Measurements from ENCODE around the gene GATAD2A.

GATAD2A gene

DNA sequence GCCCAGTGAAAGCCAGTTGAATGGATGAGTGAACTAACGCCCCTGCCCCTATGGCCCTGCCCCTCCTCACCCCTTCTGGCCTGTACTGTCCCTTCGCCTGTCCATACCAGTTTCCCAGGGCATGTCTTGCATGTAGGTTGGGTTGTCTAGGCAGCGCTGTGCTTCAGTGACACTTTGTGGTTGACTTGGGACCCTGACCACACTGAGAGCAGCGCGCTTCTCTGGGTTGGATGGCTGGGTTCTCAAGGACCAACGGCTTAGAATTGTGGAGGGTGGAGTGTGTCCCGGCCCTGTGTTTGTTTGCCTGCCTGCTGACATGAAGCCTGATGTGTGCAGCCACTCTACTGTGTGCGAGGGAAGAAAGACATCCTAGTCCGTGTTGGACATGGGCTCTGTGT, 15.8 kb downstream of the GATAD2A start:
- no peak for DNase-seq (ENCODE audit: low read depth, low spot score)

DNA sequence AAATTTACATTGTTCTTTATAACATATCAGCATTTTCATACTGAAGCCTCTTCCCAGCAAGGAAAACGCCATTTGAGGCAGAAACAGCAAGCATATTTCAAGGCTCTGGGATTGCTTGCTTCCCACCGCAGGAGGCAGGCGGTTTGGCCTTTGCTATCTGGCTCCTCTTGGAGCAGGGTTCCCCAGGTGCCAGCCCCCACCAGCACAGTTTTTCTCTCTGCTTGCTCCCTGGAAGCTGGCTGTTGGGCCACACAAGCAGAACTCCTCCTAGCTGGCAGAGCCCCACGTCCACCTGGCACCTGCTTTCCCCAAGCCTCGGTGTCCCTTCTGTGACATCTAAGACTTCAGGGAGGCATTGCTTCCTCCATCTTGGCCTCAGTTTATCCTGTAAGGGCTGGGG, 16.7 kb downstream of the GATAD2A start:
- DNase-seq (ENCODE audit: low read depth, low spot score) = no peak

DNA sequence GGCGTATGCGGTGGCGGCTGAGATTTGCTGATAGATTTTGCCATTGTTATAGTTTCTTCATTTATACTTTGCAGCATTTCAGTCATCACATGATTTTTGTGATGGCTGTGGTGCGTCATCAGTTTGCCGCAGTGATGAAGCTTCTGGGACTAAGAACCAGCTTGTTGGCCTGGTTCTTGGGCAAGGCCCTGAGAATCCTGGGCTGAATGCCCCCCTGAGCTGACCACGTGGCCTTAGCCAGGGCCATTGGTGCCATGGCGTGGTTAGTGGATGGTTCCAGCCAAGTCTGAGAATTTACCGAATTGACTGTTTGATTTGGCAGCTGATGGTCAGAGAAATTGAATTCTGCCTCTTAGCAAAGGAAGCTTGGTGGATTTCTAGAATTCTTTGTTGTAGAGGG, 17.8 kb downstream of the GATAD2A start:
- no peak for DNase-seq (ENCODE audit: low read depth, low spot score)

DNA sequence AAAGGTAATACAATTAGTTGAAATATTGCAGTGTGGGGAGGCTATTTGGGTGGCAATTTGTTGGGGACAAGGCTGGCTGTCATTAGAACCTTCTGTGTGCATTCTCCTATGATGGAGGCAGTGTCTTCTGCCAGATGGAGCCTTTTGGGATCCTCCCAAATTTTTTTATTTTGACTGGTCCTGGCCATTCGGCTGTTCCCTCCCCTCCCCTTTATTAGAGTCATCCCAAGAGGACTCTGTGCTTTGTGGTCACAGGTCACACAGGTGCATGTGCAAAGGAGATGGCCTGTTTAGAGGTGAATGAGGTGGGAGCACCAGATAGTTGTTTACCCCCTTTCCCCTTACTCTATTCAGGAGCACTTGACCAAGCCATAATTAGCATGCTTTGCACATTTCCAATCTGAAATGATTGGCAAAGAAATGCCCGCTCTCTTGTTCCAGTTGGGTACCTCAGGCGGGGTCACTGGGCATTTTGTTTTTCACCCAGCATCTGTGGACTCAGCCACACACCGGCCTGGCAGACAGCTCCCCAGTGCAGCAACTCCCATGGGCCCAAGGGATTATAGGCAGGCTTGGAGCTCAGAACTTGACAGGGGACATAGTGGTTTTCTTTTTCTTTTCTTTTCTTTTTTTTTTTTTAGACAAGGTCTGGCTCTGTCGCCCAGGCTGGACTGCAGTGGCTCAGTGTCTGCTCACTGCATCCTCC, 19.8 kb downstream of the GATAD2A start:
- no peak for DNase-seq (ENCODE audit: low read depth, low spot score)

DNA sequence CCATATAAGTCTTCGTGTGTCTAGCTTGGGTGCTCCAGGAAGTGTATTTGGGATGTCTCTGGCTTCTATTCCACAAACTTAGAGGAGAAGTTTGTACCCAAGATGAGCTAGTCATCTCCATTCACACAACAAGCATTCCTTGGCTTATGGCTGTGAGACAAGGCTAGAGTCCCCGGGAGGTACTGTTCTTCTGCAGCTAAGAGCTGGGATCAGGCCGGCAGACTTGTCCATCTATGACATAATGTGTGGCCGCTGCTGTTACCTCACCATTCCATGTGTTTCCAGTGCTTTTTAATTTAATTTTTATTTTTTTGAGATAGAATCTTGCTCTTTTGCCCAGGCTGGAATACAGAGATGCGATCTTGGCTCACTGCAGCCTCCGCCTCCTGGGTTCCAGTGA, 20.7 kb downstream of the GATAD2A start:
- no peak for DNase-seq (ENCODE audit: low read depth, low spot score)

DNA sequence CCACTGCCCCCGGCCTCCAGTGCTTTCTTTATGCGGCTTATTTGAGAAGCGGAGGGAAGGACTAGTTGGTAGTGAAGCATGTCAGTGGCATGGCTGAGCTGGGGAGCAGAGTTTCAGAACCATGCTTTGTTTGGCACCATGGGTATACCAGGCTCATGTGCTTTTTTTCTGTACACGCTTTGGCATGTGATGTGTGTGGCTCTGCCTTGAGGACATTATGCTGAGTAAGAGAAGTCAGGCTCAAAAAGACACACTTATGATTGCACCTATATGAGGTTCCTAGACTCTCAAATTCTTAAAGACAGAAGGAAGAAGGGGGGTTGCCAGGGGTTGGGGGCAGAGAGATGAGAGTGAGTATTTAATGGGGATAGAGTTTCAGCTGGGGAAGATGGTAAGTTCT, 21.3 kb downstream of the GATAD2A start:
- no peak for DNase-seq (ENCODE audit: low read depth, low spot score)

DNA sequence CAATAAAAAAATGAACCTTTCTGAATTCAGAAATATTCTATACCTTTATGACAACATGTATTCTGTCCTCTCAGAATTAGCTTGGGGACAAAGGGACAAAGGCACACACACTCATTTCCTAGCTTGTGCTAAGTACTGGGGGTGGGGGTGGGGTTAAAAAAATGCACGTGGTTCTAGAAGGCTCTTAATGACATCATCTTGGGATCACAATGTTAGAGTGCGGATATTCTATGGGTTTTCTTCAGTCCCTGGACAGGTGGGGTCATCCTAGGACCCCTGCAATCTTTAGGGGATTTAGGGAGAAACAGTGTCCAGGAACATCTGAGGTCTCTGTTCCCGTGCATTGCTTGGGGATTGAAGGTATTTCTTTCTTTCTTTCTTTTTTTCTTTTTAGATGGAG, 21.8 kb downstream of the GATAD2A start:
- DNase-seq (ENCODE audit: low read depth, low spot score) = no peak

DNA sequence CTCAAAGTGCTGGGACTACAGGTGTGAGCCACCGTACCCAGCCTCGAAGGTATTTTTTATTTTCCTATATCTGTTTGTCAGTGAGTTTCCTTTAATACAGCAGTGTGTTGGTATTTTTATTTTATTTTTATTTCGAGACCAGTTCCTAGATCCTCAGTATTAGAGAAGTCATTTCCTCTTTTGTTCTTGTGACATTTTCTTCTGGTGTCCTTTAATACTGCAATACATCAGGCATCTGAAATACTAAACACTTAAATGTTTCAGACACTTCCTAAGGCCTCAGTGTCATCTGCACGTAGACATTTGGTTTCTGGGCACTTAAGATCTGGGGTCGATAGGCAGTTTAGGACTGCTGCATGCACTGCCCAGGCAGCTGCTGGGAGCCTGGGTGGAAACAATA, 22.5 kb downstream of the GATAD2A start:
- DNase-seq (ENCODE audit: low read depth, low spot score) = no peak

DNA sequence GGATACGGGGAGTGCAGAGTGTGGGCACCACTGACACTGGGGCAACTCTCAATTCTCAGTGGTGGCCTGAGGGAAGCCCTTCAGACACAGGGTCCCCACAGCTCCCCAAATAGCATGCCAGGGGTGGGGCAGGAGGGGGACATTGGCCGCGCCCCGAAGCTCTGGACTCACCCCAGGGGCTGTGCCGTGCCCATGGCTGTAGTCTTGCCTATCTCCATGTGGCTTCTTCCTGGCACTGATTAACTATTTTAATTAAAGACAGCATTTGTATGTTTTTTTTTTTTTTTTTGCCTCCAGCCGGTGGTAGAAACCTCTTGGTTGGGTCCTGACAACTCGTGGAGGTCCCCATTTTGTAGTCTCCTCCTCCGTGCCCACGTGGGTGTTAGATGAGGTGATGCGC, 23.3 kb downstream of the GATAD2A start:
- no peak for DNase-seq (ENCODE audit: low read depth, low spot score)

DNA sequence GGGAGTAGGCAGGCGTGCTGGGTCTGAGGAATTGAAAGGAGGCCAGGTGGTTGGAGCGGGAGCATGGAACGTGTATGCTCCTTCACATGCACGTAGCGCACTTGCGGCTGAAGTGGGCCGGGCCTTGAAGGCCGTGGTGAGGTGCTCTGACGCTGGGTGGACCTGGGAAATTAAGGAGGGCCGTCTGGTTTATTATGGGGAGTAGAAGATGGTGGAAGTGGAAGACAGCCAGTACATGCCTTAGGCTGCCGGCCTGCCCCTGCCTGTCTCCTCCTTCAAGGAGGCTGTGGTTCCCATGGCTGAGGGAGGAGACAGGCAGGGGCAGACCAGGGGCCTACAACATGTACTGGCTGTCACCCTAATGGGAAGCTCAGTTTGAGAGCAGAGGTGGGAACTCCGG, 23.9 kb downstream of the GATAD2A start:
- no peak for DNase-seq (ENCODE audit: low read depth, low spot score)

DNA sequence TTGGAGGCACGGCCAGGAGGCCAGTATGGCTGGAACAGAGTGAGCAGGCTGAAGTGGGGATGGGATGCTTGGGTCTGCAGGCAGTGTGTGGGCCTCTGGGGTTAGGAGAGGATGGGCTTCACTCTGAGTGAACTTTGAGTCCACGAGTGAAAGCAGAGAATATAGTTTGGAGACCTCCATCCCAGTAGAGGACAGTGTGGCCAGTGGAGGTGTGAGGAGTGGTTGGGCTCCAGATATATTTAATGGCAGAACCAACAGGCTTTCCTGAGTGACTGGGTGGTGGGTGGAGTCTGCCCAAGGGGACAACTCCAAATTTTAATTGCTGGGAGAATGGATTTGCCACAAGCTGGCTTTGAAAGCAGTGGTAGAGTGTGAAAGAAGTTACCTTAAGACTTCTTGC, 27.3 kb downstream of the GATAD2A start:
- DNase-seq (ENCODE audit: low read depth, low spot score) = no peak

DNA sequence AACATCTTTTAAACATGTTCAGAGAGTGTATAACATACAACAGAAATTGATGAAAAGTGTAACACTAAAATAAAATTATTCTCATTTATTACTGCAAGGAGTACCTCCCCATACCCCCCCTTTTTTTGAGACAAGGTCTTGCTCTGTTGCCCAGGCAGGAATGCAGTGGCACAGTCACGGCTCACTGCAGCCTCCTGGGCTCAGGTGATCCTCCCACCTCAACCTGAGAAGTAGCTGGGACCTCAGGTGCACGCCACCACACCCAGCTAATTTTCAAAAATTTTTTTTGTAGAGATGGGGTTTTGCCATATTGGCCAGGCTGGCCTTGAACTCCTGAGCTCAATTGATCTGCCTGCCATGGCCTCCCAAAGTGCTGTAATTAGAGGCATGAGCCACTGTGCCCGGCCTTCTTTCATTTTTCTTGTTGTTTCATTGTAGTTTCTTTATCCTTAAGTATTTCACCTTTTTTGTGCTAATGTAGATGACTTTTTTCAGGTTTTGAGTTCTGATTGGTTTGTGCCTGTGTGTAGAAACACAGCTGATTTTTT, 28.3 kb downstream of the GATAD2A start:
- DNase-seq (ENCODE audit: low read depth, low spot score) = no peak

DNA sequence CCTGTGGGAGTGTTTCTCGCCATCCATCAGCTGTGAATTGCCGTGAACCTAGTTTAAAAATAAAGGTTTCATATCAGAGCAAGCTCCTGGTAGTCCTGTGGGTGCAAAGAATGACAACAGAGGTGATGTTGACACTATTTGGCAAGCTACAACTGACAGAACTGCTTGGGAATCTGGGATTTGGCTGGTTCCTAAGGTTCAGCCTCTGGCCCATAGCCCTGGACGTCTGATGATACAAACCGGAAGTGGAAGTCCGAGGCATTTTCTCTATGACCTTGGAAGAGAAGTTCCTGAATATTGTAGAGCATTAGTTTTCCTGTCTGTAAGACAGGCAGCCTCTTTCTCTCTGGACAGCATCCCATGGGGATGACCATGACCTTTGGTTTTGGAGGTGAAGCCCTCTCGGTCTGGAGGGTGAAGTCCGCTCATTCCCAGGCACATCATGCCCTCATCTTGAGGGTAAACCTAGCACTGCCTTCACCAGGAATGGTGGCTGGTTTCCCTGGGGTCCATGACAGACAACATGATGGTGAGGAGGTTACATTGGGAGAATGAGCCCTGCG, 29.1 kb downstream of the GATAD2A start:
- DNase-seq (ENCODE audit: low read depth, low spot score) = no peak

DNA sequence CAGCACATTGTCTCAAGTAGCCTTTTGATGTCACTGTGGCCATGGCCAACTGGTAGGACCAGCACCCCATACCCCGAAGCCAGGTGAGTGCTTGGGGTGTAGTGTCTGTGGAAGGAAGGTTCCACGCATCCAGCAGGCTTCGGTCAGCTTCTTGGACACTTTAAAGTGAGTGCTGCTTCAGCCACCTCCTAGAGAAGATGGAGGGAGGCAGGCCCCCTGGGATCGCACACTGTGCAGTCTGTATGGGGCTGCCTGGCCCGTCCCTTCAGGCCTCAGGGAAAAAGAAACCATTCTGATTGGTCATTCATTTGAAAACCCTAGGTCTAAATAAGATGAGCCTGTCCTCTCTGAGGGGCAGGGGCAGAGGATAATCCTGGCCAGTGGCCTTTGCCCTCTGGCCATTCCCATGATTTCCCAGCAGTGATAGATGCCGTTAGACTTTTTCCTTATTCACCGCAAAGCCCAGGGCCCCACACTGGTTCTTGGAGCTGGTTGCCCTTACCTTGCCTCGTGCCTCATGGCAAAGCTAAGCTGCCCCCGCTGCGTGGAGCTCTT, 30.7 kb downstream of the GATAD2A start:
- DNase-seq (ENCODE audit: low read depth, low spot score) = no peak

DNA sequence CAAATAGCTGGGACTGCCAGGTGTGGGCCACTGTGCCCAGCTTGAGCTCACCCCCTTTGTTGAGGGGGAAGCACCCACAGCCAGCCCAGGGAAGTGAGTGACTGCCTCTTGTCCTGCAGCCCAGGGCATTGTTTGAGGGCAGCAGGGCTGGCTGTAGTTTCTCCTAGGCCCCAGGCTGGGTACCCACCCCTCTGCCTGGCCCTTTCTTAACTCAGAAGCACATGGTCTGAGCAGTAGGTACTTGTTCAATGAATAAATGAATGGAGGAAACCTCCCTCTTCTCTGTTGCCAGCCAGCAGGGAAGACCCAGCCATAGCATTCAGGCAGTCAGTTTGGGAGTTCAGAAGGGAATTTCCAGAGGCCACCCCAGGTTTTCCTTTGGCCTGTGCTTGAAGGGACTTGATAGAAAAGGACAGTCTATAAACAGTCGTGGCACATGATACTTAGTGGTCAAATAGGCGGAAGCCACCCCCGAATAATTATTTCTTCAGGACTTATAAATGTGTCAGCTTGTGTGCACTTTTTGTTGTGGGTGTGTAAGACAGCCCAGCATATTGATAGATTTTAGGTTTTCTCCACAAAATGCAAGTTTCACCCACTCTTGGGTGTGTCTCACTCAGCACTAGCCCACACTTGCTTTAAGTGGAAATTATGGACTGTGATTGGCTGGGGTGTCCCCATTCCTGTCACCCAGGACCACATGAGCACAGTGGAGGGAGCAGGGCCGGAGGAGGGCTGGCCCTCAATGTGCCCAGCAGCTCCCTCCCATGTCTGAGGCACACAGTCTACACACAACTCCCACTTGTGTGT, 33.1 kb downstream of the GATAD2A start:
- DNase-seq (ENCODE audit: low read depth, low spot score) = no peak

DNA sequence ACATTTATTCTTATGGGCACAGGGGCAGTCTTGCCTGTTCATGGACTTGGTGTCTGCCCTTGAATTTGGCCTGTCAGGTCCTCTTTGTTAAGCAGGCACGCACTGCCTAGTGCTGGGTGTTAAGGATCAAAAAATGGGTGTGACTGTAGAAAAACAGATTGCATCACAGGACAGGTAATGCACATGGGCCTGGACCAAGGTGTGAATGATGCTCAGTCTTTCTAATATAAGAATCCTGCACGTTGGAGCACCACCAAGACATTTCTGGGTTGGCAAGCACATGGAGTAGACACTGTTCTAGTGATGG, 33.7 kb downstream of the GATAD2A start:
- no peak for DNase-seq (ENCODE audit: low read depth, low spot score)

DNA sequence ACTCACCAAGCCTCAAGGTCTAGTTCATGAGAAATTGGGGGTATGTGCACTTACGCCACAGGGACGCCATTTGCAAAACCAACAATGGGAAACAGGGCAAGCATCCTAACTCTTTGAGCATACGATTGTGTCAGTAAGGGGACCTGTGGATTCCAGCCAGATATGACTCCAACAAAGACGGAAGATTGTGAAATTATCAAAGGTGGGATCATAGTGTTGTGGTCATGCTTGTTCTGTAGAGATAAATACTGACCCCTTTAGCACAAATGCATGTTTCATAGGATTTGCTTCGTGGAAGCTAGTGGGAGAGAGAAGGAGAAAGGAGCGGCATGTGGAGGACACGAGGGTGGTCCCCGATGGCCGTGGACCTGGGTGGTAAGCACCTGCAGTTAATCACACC, 37.8 kb downstream of the GATAD2A start:
- no peak for DNase-seq (ENCODE audit: low read depth, low spot score)

DNA sequence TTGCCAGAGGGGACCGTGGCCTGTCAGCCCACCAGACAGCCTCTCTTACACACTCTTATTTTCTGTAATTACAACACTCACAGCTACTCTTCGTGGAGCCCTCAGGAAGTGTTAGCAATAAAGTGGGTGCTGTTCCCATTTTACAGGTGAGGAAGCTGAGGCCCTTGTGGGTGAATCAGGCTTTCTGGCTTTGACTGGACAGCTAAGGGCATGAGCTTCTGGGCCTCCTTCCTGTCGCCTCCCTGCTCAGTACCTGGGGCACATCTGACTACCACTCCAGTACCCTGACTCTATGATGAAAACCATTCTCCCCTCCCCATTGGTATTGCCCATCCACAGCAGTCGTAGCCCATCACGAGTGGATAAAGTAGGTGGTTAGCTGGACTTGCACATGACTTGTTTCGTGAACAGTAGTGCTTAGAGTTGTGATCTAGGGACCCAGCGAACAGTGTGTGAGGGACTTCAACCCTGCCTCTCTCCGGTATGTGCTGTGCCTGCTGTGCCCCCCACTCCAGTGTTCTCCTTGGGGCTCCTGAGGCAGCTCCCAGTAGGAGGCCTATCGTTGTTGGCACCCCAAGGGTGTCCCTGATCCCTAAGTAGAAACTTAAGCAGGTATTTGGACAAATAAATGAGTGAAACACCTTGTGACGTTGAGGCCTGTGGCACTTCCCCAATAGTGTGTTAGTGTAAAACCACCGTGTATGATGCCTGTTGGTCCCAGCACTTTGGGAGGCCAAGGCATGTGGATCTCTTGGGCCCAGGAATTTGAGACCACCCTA, 38.6 kb downstream of the GATAD2A start:
- DNase-seq (ENCODE audit: low read depth, low spot score) = no peak

DNA sequence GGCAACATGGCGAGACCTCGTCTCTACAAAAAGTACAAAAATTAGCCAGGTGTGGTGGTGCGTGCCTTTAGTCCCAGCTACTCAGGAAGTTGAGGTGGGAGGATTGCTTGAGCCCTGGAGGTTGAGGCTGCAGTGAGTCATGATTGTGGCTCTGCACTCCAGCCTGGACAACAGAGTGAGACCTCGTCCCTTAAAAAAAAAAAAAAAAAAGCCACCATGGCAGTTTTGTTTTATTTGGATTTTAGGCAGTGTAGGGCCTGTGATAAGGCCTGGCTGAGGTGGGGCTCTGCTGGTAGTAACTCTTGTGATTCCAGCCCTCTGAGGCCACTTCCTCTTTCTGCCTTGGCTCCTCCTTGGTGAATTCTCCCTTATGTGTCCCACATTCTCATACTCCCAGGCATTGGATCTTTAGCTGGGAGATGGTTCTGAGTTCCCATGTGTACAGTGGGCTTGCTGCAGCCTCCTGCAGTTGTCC, 39.2 kb downstream of the GATAD2A start:
- DNase-seq (ENCODE audit: low read depth, low spot score) = no peak

DNA sequence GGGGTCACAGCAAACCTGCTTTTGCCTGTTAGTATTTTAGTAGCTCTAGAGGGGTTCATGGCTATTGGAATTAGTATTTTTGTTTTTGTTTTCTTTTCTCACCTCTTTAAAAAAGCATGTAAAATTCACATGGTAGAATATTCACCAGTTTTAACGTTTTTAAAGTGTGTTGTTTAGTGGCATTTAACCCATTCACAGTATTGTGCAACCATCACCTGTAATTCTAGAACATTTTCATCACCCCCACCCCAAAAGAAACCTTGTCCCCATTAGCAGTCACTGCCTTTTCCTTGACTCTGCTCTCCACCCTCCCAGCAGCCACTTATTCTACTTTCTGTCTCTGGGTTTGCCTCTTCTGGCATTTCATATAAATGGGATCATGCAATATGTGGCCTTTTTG, 39.8 kb downstream of the GATAD2A start:
- DNase-seq (ENCODE audit: low read depth, low spot score) = no peak

DNA sequence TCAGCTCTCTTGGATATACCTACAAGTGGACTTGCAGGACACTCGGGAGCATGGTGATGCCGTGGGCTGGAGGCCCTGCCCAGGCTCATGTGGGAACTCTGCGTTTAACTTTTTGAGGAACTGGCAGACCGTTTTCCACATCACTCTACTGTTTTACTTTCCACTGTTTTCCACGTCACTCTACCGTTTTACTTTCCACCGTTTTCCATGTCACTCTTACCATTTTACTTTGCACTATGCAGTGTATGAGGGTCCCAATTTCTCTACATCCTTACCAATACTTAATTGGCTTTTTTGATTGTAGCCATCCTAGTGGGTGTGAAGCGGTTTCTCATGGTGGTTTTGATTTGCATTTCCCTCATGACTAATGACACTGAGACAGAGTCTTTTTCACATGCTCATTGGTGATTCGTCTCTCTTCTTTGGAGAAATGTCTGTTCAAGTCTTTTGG, 40.5 kb downstream of the GATAD2A start:
- no peak for DNase-seq (ENCODE audit: low read depth, low spot score)

Measured in ELF-1 (cell line).